ENCODE data around the gene QSOX1.

QSOX1 gene

DNA sequence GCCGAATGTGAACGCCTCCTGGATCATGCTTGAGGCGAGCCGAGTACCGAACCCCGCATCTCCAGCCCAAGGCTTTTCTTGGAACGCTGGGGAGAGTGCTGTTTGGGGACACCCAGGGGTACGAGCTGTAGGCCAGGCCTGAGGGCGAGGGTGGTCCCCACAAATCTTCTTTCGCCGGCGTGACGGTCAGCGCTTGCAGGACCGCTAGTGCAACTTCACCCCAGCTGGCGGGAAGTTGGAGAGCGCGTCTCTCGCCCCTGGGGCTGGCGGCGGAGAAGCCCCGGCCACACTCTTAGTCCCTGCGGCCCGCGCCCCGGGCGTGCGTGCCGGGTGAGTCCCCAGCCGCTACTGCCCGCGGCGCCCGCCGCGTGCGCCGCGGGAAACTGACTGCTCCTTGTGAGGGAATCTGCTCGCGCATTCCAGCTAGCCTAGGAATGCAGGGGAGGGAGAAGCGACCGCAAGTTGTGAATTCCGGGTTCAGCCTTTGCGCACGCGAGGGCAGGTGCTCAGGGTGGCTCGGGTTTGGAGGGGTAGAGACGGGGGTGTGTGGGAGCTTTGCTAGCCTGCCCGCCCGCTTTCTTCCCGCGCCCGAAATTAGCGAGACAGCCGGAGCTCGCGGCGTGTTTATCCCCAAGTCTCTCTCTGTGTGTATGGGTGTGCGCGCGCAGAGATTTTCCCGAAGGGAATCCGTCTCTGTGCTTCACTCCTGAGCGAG, 76.3 kb downstream of the QSOX1 start:
- in situ Hi-C loops (cut with MboI; ENCODE audit: low sequenced_read_pairs): no loop called here

DNA sequence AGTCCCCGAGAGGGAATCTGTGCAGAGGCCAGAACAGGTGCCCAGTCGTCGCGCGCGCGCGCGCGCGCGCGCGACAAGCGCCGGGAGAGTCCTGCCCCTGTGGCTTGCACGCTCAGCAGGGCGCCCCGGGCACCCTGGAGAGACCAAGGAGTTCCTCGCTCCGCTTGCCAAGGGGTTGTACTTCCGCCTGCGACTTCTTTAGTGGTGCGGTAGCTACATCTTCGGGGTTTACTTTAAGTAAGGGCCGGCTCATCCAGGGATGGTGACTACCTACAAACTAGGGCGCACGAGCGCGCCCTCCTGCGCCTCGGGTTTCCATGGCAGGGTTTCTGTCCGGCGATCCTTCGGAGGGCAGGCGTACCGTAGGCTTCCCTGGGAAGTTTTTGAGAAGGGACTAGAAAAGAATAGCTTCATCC, 76.8 kb downstream of the QSOX1 start:
- in situ Hi-C loops (cut with MboI; ENCODE audit: low sequenced_read_pairs): no loop called here

DNA sequence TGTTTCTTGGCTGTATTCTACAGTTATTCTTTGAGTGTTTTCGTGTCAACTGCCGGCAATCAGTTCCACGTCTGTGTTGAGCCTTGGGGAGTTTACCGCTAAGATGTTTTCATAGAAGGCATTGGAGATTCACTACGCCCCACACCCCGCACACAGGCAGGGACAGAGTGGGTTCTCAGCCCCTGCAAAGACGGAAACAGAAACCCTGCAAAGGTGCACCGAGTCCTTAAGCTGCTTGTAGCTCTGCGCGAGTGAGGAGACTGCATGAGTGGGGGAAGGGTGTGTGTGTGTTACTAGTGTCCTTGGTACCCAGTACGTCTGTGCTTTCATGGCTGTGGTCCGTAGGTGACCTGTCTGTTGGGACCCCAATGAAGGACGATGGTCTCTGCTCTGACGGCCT, 77.3 kb downstream of the QSOX1 start:
- in situ Hi-C loops (cut with MboI; ENCODE audit: low sequenced_read_pairs): no loop called here

- in situ Hi-C loops (cut with MboI; ENCODE audit: low sequenced_read_pairs): no loop called here
These were observed 77.9 kb downstream of the QSOX1 start for GRCh38 chr1:180232521-180233043.

DNA sequence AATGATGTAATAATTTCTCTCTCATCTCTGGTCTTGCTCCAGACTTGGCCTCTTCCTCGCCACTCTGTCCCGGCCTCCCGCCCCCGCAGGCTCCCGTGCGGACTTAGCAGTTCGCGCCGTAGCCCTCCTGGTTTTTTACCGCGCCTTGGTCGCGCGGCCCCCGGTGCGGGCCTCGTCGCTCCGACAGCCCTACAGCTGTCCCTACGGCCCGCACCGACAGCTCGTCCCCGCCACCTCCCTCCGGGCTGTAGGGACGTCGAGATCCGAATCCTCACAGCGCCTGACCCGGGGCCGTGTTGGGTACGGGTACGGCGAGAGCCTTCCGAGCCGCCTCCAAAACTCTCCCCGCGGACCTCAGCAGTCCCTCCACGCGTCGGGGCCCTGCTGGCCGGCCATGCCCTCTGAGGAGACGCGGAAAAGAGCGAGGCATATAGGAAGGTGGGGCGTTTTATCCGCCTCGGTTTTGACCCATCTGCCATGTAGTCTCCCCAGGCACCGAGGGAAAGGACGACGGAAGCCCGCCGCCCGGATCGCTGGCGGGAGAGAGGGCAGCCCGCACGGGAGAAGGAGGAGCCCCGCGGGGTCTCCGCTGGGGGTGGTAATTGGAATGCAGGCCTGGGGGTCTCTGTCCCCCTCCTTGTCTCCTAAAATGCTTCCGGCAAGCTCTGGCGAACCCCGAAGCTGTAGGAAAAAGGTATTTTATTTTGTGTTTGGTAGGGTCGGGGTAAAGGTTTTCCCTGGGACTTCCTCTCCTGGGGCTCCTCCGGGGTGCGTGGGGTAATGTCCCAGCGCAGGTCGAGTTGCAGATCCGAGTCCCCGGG, 78.7 kb downstream of the QSOX1 start:
- in situ Hi-C loops (cut with MboI; ENCODE audit: low sequenced_read_pairs): no loop called here

DNA sequence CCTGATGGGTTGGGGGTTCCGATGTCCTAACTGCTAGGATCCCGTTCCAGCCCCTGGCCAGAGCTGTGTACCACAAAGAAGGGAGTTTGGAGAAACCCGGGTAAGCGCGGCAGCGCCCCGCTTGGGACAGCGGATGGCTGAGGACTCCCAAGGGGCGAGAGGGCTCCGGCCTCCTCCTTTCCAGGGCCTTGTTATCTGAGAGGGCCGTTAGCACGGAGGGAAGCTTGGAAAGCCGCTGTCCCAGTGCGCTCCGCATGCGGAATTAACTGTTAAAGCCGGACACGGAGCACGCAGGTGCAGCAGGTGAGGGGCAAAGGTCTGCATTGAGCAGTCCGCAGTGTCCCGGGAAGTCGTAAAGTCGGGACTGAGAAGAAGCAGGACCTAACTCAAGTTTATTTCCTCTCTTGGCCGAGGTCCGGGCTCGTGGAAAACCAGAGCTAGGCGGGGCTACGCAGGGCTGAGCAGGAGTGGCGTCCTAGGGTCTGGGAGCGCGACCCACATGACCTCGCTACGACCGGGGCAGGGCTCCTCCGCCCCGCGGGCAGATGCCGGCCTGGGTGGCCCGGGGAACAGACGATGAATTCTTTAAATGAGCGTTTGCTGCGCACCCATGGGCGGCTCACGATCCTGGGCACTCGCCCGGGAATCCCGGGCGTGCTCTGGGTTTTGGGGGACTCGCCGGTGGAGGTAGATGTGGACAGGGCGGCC, 79.9 kb downstream of the QSOX1 start:
- in situ Hi-C loops (cut with MboI; ENCODE audit: low sequenced_read_pairs): no loop called here

DNA sequence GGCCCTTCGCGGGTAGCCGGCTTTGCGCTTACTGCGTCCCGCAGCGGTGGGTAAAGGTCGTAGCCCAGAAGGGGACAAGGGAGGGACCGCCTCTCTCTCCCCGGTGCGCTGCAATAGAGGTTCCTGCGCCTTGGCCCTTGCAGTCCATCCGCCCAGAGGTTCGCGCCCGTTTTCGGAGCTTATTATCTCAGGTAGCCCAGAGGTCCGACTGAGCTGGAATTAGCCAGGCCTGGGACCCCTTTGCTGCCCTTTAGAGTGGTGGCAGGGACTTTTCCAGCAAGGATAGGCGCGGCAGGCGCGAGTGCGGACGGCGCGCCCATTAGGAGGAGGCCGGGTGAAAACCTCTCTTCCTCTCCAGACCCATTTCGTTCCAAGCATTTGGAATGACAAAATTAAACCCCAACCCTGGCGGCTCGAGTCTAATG, 80.4 kb downstream of the QSOX1 start:
- in situ Hi-C loops (cut with MboI; ENCODE audit: low sequenced_read_pairs): no loop called here

DNA sequence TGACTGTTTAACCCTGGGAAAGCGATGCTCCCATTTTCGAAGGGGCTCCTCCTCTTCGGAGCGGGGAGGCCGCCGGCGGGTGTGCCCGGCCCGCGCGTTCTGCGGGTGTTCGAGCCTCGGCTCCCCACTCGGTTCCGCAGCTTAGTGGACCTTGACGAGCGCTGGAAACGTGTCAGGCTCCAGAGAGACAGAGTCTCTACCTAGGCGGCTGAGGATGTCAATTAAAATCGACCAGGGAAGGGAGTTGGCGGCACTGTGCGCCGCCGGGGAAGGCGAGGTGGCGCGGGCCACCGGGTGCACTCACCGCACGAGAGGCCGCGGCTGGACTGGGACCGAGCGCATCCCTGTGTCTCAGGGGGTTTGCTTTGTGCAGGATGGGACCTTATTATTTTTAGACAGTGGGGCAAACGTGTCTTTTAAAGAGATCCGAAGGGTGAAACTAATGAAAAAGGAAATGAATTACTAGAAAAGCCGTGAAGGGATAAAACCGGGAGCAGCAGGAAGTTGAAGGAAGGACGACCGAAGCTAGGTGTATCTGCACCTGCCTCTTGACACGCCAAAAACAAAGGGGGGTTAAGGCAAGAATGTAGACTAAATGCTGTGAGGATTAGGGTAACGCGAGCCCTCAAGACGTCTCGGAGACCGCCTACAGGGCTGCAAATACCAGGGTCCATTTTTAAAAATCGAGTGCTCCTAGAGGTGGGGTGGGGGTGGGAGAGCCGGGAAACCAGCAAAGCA, 81.0 kb downstream of the QSOX1 start:
- in situ Hi-C loops (cut with MboI; ENCODE audit: low sequenced_read_pairs): no loop called here

DNA sequence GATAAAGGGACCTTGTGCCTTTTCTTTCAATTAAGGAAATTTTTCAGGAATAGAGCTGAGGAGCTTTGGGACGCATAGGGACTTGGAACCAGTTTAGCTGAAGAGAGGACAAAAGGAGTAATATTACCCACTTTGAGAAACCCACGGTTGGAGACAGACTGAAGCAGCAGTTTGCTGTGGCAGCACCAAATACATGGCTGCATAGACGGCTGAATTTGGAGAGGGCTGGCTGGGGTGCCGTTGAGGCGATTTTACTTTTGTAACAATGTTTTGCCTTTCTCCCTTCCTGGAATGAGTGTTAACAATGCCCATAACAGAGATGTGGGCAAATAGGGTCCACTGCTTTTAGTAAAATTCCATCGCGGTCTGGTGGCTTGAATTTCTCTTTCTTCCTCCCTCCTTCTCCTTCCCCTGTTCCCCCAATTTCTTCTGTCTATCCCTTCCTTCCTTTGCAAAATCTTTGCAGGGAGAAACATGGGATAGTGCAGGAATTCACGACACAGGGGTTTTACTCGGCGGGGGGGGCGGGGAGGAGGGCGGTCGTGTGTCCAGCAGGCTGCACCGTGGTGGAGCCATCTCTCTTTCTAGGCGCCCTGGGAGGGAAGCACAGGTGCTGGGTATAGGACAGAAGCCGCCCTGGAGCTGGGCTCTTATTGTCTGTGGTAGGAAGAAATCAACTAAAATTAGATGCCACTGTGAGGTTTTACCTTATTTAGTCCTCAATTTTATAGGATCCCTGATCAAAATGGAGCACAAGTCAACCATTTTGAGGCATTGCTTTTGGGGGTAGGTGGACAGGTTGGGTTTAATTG, 82.2 kb downstream of the QSOX1 start:
- in situ Hi-C loops (cut with MboI; ENCODE audit: low sequenced_read_pairs): no loop called here

DNA sequence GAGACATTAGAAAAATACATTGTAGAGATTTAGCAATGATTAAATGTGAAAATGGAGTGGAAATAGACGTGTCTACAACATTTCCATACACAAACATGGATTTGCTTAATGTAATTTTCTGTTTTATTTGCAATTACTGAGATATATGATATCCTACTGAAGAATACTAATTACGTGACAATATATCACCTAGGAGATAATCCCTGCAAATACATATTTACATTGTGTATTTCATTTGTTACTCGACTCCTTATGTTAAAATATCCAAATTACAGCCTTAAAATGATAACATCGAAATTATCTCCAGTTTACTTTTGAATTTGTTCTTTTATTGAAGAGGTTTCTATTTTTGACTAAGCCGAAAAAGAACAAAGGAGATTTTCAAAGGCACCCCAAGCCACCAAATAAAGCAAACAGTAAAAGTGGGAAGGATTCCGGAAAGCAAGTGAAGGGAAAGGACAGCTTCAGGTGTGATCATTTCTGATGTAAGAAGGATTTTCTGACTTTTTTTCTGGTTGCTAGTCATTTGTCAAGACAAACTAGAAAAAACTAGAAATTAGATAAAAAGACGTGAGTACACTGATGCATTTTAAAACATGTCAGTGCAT, 83.3 kb downstream of the QSOX1 start:
- in situ Hi-C loops (cut with MboI; ENCODE audit: low sequenced_read_pairs): no loop called here

DNA sequence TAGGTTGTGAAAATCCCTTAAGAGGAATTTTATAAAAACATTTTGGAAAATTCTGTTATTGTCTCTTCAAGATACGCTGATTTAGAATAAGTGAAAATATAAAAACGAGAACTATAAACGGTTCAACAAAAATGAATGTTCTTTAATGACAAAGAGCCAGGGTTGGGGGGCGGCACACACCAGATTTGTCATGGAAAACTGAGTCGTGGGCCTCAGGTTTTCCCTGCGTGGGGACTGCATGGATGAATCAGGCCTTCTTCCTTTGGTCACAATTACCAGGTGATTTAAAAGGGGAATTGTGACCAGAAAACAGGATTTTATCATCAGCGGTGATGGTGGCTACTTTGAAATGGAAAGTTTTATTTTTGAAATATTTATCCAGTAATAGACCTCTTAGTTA, 84.0 kb downstream of the QSOX1 start:
- in situ Hi-C loops (cut with MboI; ENCODE audit: low sequenced_read_pairs): no loop called here

DNA sequence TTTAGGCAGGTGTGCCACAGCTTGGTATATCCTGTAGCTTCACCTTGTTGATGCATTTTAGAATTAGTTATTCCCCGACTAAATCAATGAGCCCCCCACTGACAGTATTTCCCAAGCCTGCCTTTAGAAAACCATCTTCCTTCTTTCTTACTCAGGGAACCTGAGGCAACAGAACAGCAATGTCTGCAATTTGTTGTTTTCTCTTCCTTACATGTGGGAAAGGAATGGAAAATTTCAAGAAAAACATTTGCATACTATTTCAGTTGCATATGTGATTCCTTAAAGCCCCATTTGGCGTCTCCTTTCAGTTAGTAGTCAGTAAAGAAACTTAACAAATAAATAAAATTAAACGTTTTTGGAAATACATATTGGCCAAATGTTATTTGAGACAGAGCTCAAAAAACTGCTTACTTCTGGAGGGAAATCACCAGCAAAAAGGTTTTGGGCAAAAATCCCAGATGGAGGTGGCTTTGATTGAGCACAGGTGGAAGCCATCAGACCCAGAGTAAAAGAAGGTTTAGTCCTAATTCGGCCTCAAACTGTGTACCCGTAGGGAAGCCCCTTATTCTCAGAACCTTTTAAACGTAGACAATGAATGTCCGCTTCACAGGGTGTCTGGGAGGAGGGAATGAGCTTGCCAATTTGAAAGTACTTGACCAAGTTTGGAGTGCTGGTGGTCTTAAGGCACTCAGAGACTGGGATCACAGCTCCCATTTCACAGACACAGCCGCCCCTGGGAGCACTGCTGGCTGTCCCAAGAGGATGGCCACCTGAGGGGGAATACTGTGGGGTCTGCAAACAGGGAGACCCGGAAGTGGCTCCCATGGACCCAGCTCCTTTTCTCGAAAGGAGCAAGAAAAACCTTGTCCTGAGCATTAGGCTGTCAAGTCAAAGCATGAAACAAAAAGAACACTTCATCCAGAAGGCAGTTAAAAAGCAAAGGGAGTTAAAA, 84.8 kb downstream of the QSOX1 start:
- in situ Hi-C loops (cut with MboI; ENCODE audit: low sequenced_read_pairs): no loop called here

DNA sequence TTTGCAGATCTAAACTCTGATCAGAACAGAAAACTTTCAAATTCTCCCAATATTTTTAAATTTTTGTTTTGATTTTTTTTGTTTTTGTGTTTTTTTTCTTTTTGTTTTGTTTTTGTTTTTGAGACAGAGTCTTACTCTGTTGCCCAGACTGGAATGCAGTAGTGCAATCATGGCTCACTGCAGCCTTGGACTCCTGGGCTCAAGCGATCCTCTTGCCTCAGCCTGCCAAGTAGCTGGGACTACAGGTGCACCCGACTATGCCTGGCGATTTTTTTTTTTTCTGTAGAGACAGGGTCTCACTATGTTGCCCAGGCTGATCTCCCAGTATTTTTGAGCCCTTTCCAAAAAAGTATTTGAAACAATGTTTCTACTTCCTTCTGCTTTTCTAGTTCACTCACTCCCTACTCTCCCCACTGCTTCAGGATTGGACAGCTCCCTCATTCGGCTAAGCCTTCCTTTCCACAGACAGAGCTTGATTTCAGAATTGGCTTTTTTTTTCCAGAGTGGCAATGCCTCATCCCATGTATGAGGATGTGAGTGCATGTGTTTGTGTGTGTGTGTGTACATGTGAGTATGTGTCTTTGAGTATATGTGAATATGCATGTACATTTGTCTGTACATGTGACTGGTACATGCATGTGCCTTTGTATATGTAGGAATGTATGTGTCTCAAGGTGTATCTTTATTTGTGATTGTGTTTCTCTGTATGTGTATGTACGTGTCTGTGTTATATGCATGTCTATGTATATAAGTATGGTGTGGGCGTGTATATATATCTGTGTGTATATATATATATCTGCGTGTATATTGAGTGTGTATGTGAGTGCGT, 87.3 kb downstream of the QSOX1 start:
- in situ Hi-C loops (cut with MboI; ENCODE audit: low sequenced_read_pairs): no loop called here

DNA sequence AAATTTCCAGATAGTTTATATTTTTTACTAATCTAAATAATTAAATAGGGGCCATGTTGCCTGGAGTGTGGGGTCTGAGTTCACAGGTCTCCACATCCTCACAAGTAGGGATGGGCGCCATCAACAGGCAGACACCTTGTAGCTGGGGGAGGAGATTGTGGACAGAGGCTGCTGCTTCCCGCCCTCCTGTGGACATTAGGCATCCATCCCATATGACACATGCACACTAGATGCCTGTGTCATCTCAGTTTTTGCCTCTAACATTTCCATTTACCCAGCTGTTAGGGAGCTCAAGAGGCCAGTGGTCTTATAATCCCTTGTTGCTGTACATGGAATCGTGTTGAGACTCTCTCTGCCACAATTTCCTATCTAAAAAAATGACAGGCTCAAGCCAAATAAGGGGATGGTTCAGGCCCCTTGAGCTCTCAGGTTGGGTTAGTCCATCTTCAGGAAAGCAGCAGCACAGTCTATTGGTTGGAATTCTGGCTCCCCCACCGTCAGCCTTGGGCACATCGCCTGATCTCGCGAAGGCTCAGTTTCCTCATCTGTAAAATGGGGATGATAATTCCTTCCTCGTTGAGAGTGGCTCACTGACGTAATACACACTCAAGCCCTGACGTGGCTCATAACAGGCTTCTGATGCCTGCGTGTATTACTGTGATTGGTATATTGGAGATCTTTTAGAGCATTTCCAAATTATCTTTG, 89.0 kb downstream of the QSOX1 start:
- in situ Hi-C loops (cut with MboI; ENCODE audit: low sequenced_read_pairs): no loop called here

- in situ Hi-C loops (cut with MboI; ENCODE audit: low sequenced_read_pairs): no loop called here
These were observed 90.2 kb downstream of the QSOX1 start for GRCh38 chr1:180244840-180245239.

- in situ Hi-C loops (cut with MboI; ENCODE audit: low sequenced_read_pairs): no loop called here
These were observed 91.9 kb downstream of the QSOX1 start for GRCh38 chr1:180246579-180246978.

- in situ Hi-C loops (cut with MboI; ENCODE audit: low sequenced_read_pairs): no loop called here
These were observed 92.4 kb downstream of the QSOX1 start for GRCh38 chr1:180247061-180247460.
